ENCODE measurements around the gene PHLDA2. TPM values are rescaled to one million over a fixed set of nuclear protein-coding genes. Genes with fewer than 3 reads are reported as not detected.

Gene PHLDA2
- total and polyA plus RNA-seq, 2 donors from 2014 or later = 9.0 to 19.7 TPM

- Histone ChIP-seq H3K36me3 (ENCODE audit: control insufficient read depth in 2 of 3, insufficient read depth in 3 of 3, low read length in 3 of 3) (peaks cover 13 to 69% (median 62%) of the 10 kb centered on the region in 3 donors), H3K27me3 (ENCODE audit: control insufficient read depth, insufficient read depth, low read length) (no peaks in the 10 kb centered on the region), H3K27ac (ENCODE audit: low read depth in 2 of 2, low read length in 2 of 2) (no peak overlapping the region), H3K9me3 (ENCODE audit: control insufficient read depth in 2 of 3, insufficient read depth in 1 of 3, low read length in 3 of 3) (no peaks in the 10 kb centered on the region), H3K9ac (ENCODE audit: low read length in 3 of 3) (no peak overlapping the region), H3K4me3 (ENCODE audit: low read length in 3 of 3) (no peak overlapping the region), H3K4me1 (ENCODE audit: control insufficient read depth in 2 of 3, insufficient read depth in 2 of 3, low read depth in 1 of 3, low read length in 3 of 3) (no peaks in the 10 kb centered on the region)
- FAIRE-seq (no peak), DNase-seq (no peak)
- intact Hi-C loops (cut with DNase I) = no loop called here
- no peak for TF ChIP-seq CTCF (IDR thresholded peaks at IDR 0.05; ENCODE audit: borderline replicate concordance, extremely low read depth, insufficient read depth)
These were observed 39.2 kb upstream of the PHLDA2 start for GRCh38 chr11:2968341-2968900.

GRCh38 chr11:2964782-2965181 is 35.6 kb upstream of the PHLDA2 start:
- no peak for TF ChIP-seq CTCF (IDR thresholded peaks at IDR 0.05; ENCODE audit: borderline replicate concordance, extremely low read depth, insufficient read depth)
- no peak overlapping the region for H3K4me3 ChIP-seq (ENCODE audit: low read length in 3 of 3)
- intact Hi-C loops (cut with DNase I) = no loop called here
- H3K9ac ChIP-seq (ENCODE audit: low read length in 3 of 3) = no peak overlapping the region
- no peak overlapping the region for H3K27ac ChIP-seq (ENCODE audit: low read depth in 2 of 2, low read length in 2 of 2)
- no peaks in the 10 kb centered on the region for H3K4me1 ChIP-seq (ENCODE audit: control insufficient read depth in 2 of 3, insufficient read depth in 2 of 3, low read depth in 1 of 3, low read length in 3 of 3)
- no peaks in the 10 kb centered on the region for H3K27me3 ChIP-seq (ENCODE audit: control insufficient read depth, insufficient read depth, low read length)
- FAIRE-seq (no peak), DNase-seq (no peak)
- H3K9me3 ChIP-seq (ENCODE audit: control insufficient read depth in 2 of 3, insufficient read depth in 1 of 3, low read length in 3 of 3) = no peaks in the 10 kb centered on the region
- peaks cover 4 to 66% (median 54%) of the 10 kb centered on the region in 3 donors for H3K36me3 ChIP-seq (ENCODE audit: control insufficient read depth in 2 of 3, insufficient read depth in 3 of 3, low read length in 3 of 3)

GRCh38 chr11:2963761-2964160 is 34.5 kb upstream of the PHLDA2 start:
- H3K9ac ChIP-seq (ENCODE audit: low read length in 3 of 3) = no peak overlapping the region
- H3K27me3 ChIP-seq (ENCODE audit: control insufficient read depth, insufficient read depth, low read length) = no peaks in the 10 kb centered on the region
- H3K4me3 ChIP-seq (ENCODE audit: low read length in 3 of 3) = no peak overlapping the region
- H3K9me3 ChIP-seq (ENCODE audit: control insufficient read depth in 2 of 3, insufficient read depth in 1 of 3, low read length in 3 of 3) = no peaks in the 10 kb centered on the region
- DNase-seq (no peak), FAIRE-seq (no peak)
- peaks cover 2 to 63% (median 49%) of the 10 kb centered on the region in 3 donors for H3K36me3 ChIP-seq (ENCODE audit: control insufficient read depth in 2 of 3, insufficient read depth in 3 of 3, low read length in 3 of 3)
- no peaks in the 10 kb centered on the region for H3K4me1 ChIP-seq (ENCODE audit: control insufficient read depth in 2 of 3, insufficient read depth in 2 of 3, low read depth in 1 of 3, low read length in 3 of 3)
- TF ChIP-seq CTCF (IDR thresholded peaks at IDR 0.05; ENCODE audit: borderline replicate concordance, extremely low read depth, insufficient read depth) = no peak
- intact Hi-C loops (cut with DNase I) = no loop called here
- no peak overlapping the region for H3K27ac ChIP-seq (ENCODE audit: low read depth in 2 of 2, low read length in 2 of 2)
